ENCODE results near the gene KIR3DL3. TPM values are rescaled to one million over a fixed set of nuclear protein-coding genes. Genes with fewer than 3 reads are reported as not detected.
"Not testable (repeated sequence)": the region's sequence is repeated elsewhere in the genome, so short reads cannot be mapped to it uniquely, and the experiment has no call there.

Gene KIR3DL3
- total and polyA plus RNA-seq, 2 donors (not counting 1 experiment from before 2014, with no cell fraction given), result not detected

- H3K27ac Mint-ChIP-seq, result no peak overlapping the region
- H3K4me1 ChIP-seq (ENCODE audit: control insufficient read depth in 2 of 2, insufficient read depth in 2 of 2, low read length in 2 of 2), result no peaks in the 10 kb centered on the region
- H3K79me2 ChIP-seq (ENCODE audit: control insufficient read depth, insufficient read depth, low read length), result no peaks in the 10 kb centered on the region
- H2AFZ ChIP-seq (ENCODE audit: insufficient read depth, low read depth, low read length, poor library complexity, severe bottlenecking), result no peak overlapping the region
- TF ChIP-seq, protein P1, sequence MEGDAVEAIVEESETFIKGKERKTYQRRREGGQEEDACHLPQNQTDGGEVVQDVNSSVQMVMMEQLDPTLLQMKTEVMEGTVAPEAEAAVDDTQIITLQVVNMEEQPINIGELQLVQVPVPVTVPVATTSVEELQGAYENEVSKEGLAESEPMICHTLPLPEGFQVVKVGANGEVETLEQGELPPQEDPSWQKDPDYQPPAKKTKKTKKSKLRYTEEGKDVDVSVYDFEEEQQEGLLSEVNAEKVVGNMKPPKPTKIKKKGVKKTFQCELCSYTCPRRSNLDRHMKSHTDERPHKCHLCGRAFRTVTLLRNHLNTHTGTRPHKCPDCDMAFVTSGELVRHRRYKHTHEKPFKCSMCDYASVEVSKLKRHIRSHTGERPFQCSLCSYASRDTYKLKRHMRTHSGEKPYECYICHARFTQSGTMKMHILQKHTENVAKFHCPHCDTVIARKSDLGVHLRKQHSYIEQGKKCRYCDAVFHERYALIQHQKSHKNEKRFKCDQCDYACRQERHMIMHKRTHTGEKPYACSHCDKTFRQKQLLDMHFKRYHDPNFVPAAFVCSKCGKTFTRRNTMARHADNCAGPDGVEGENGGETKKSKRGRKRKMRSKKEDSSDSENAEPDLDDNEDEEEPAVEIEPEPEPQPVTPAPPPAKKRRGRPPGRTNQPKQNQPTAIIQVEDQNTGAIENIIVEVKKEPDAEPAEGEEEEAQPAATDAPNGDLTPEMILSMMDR (IDR thresholded peaks at IDR 0.05), result no peak
- TF ChIP-seq EZH2 (IDR thresholded peaks at IDR 0.05; ENCODE audit: borderline replicate concordance, insufficient read depth, low read depth, low read length, poor library complexity, severe bottlenecking), result no peak
- ATAC-seq (ENCODE audit: low read depth), result no peak
- H3K4me2 ChIP-seq (replicated peaks; ENCODE audit: low read depth, low read length, poor library complexity, severe bottlenecking), result no peak overlapping the region
- H3K36me3 ChIP-seq (replicated peaks in 1 of 2; ENCODE audit: control extremely low read depth in 1 of 2, control insufficient read depth in 1 of 2, extremely low read depth in 1 of 2, insufficient read depth in 2 of 2, low read length in 1 of 2), result no peaks in the 10 kb centered on the region
- no peak overlapping the region for H3K4me3 Mint-ChIP-seq
- peaks cover 0 to 5% (median 0%) of the 10 kb centered on the region in 4 experiments for H3K27me3 ChIP-seq (replicated peaks in 1 of 4; ENCODE audit: control extremely low read depth in 1 of 4, control insufficient read depth in 3 of 4, insufficient read depth in 4 of 4, low read length in 3 of 4)
- H4K20me1 ChIP-seq (ENCODE audit: control insufficient read depth, insufficient read depth, low read length, poor library complexity, severe bottlenecking), result no peaks in the 10 kb centered on the region
- CTCF ChIA-PET, result interaction anchor here (0.6 to 13.0 kb wide), 7 partner anchors 12 to 321 kb away, joined by 3 to 246 read pairs (median 3); partner anchors contain the start of gene LILRA2
- intact Hi-C loops (cut with micrococcal nuclease), result no loop called here
- peaks cover 13% of the 10 kb centered on the region for H3K27me3 Mint-ChIP-seq
- no peak overlapping the region for H3K4me3 ChIP-seq (ENCODE audit: control extremely low read depth in 1 of 5, extremely low read depth in 1 of 5, insufficient read depth in 1 of 5, low read depth in 2 of 5, low read length in 4 of 5)
- no peak overlapping the region for H3K27ac ChIP-seq (ENCODE audit: low read length in 2 of 2)
- POLR2A ChIA-PET, result interaction anchor here (0.7 kb wide), 1 partner anchor 1180 kb away, joined by 4 read pairs; no protein-coding TSS in a partner anchor
- no peaks in the 10 kb centered on the region for H3K9me3 ChIP-seq (ENCODE audit: control extremely low read depth in 1 of 3, control insufficient read depth in 2 of 3, insufficient read depth in 1 of 3, low read length in 2 of 3)
- DNase-seq, result no peak
- 42% methylated on average over 1 of the region's 4 CpGs for WGBS (ENCODE audit: insufficient coverage)
- H3K4me1 Mint-ChIP-seq, result no peaks in the 10 kb centered on the region
- H3K9ac ChIP-seq (ENCODE audit: low read length), result no peak overlapping the region
- H3K9me3 Mint-ChIP-seq (ENCODE audit: insufficient read depth), result no peaks in the 10 kb centered on the region
Measured at GRCh38 chr19:54677217-54677616, 47.0 kb upstream of the KIR3DL3 start.

DNA sequence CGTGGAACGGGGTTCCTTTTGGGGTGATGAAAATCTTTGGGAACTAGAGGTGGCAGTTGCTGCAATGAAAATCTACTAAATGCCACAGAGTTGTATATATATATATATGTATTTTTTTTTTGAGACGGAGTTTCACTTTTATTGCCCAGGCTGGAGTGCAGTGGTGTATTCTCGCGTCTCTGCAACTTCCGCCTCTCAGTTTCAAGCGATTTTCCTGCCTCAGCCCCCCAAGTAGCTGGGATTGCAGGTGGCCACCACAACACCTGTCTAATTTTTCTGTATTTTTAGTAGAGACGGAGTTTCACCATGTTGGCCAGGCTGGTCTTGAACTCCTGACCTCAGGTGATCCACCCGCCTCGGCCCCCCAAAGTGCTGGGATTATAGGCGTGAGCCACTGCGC lies 42.6 kb upstream of the KIR3DL3 start:
- H3K4me1 Mint-ChIP-seq; H3K4me1 ChIP-seq (ENCODE audit: control insufficient read depth in 2 of 2, insufficient read depth in 2 of 2, low read length in 2 of 2); H4K20me1 ChIP-seq (ENCODE audit: control insufficient read depth, insufficient read depth, low read length, poor library complexity, severe bottlenecking); H3K79me2 ChIP-seq (ENCODE audit: control insufficient read depth, insufficient read depth, low read length); H3K9ac ChIP-seq (ENCODE audit: low read length); H2AFZ ChIP-seq (ENCODE audit: insufficient read depth, low read depth, low read length, poor library complexity, severe bottlenecking); H3K4me3 Mint-ChIP-seq; H3K4me2 ChIP-seq (replicated peaks; ENCODE audit: low read depth, low read length, poor library complexity, severe bottlenecking); ATAC-seq (ENCODE audit: low read depth); H3K27ac Mint-ChIP-seq; POLR2A ChIA-PET; H3K36me3 ChIP-seq (replicated peaks in 1 of 2; ENCODE audit: control extremely low read depth in 1 of 2, control insufficient read depth in 1 of 2, extremely low read depth in 1 of 2, insufficient read depth in 2 of 2, low read length in 1 of 2); intact Hi-C loops (cut with micrococcal nuclease); H3K4me3 ChIP-seq (ENCODE audit: control extremely low read depth in 1 of 5, extremely low read depth in 1 of 5, insufficient read depth in 1 of 5, low read depth in 2 of 5, low read length in 4 of 5); H3K9me3 Mint-ChIP-seq (ENCODE audit: insufficient read depth); DNase-seq; H3K27ac ChIP-seq (ENCODE audit: low read length in 2 of 2): not testable (repeated sequence)
- WGBS (ENCODE audit: insufficient coverage), result no CpG with 5 or more reads among the region's 12 CpGs
- H3K27me3 Mint-ChIP-seq, result peaks cover 26% of the 10 kb centered on the region
- Histone ChIP-seq H3K27me3 (replicated peaks in 1 of 4; ENCODE audit: control extremely low read depth in 1 of 4, control insufficient read depth in 3 of 4, insufficient read depth in 4 of 4, low read length in 3 of 4) (peaks cover 0 to 24% (median 6%) of the 10 kb centered on the region in 4 experiments), H3K9me3 (ENCODE audit: control extremely low read depth in 1 of 3, control insufficient read depth in 2 of 3, insufficient read depth in 1 of 3, low read length in 2 of 3) (peaks cover 0 to 11% (median 2%) of the 10 kb centered on the region in 3 donors)
- CTCF ChIA-PET, result interaction anchor here (1.4 to 13.0 kb wide), 3 partner anchors 8 to 201 kb away, joined by 7 to 246 read pairs (median 12); no protein-coding TSS in a partner anchor

All from B cell (primary cell).